HepG2 (cell line): Measurements from ENCODE around the gene IPO13. TPM values are rescaled to one million over a fixed set of nuclear protein-coding genes. Genes with fewer than 3 reads are reported as not detected.

Experiments
- CENPX ChIP-seq: sonication (generic); formaldehyde crosslinking; IDR thresholded peaks from 2 replicates; pipeline ENCODE4 v1.9.0; 2021; ENCODE audit warnings: mild to moderate bottlenecking, missing genetic modification reagents, moderate library complexity
- FOXA3 ChIP-seq: IDR thresholded peaks from 2 replicates; pipeline ENCODE4 v1.6.1; 2016; ENCODE audit warnings: missing genetic modification reagents, missing compliant biosample characterization
- HMGA1 ChIP-seq: sonication (generic); formaldehyde crosslinking; conservative IDR thresholded peaks from 2 replicates; pipeline ENCODE4 v1.4.0; 2020; ENCODE audit warnings: missing genetic modification reagents
- HOXA5 ChIP-seq: sonication (generic); formaldehyde crosslinking; IDR thresholded peaks from 2 replicates; pipeline ENCODE4 v1.4.0; 2020; ENCODE audit warnings: missing genetic modification reagents
- NCOA2 ChIP-seq: sonication (generic); formaldehyde crosslinking; IDR thresholded peaks from 2 replicates; pipeline ENCODE4 v1.8.0; 2022; ENCODE audit warnings: inconsistent platforms
- RCOR2 ChIP-seq: IDR thresholded peaks from 2 replicates; pipeline ENCODE4 v1.6.1; 2016; ENCODE audit warnings: missing biosample characterization, missing genetic modification reagents
- SMAD3 ChIP-seq: sonication (generic); formaldehyde crosslinking; IDR thresholded peaks from 2 replicates; pipeline ENCODE4 v1.4.0; 2020; ENCODE audit warnings: missing genetic modification reagents
- SP4 ChIP-seq: sonication (generic); formaldehyde crosslinking; IDR thresholded peaks from 2 replicates; pipeline ENCODE4 v1.8.1; 2023; ENCODE audit warnings: mild to moderate bottlenecking, missing genetic modification reagents
- ZBTB1 ChIP-seq: sonication (generic); formaldehyde crosslinking; IDR thresholded peaks from 2 replicates; pipeline ENCODE4 v1.4.0; 2020; ENCODE audit warnings: missing genetic modification reagents, borderline replicate concordance
- ZEB1 ChIP-seq: IDR thresholded peaks from 2 replicates; pipeline ENCODE4 v1.6.1; 2012; ENCODE audit warnings: mild to moderate bottlenecking, low read depth, inconsistent platforms; ENCODE audit not compliant: insufficient replicate concordance
- ZNF235 ChIP-seq: sonication (generic); formaldehyde crosslinking; IDR thresholded peaks from 2 replicates; pipeline ENCODE4 v1.8.1; 2023; ENCODE audit warnings: mild to moderate bottlenecking, missing genetic modification reagents, borderline replicate concordance
- ZNF326 ChIP-seq: sonication (generic); formaldehyde crosslinking; IDR thresholded peaks from 2 replicates; pipeline ENCODE4 v1.4.0; 2020; ENCODE audit warnings: missing genetic modification reagents, borderline replicate concordance
- ZNF776 ChIP-seq: sonication (generic); formaldehyde crosslinking; IDR thresholded peaks from 2 replicates; pipeline ENCODE4 v1.4.0; 2020; ENCODE audit warnings: mild to moderate bottlenecking, missing genetic modification reagents
- ZNF878 ChIP-seq: sonication (generic); formaldehyde crosslinking; IDR thresholded peaks from 2 replicates; pipeline ENCODE4 v1.8.1; 2023; ENCODE audit warnings: mild to moderate bottlenecking, missing genetic modification reagents, moderate library complexity
- polyA plus RNA-seq, 8 experiments: library from polyadenylated mRNA; depleted of rRNA in 3 of 8; stranded (reverse) in 7 of 8; unstranded in 1 of 8; fragments of >200 nt; fragmentation: Illumina TruSeq in 4 of 8; extraction: Trizol in 4 of 8; gene quantifications; 2 replicates each; pipeline versions ENCODE4 v1.2.1 to v1.2.3, GENCODE V29; 2011 to 2016; ENCODE audit warnings: low read depth in 4 of 8, missing spikeins in 1 of 8, mixed read lengths in 1 of 8; ENCODE audit not compliant: insufficient read depth in 1 of 8
- total RNA-seq, 5 experiments: library from RNA; depleted of rRNA; stranded (reverse); fragments of >200 nt; fragmentation: Illumina TruSeq; extraction: Trizol; gene quantifications; 2 replicates each; pipeline ENCODE4 v1.2.3, GENCODE V29; 2016; ENCODE audit warnings: low read depth in 1 of 5
- TF ChIP-seq, protein P1 (sequence below): sonication (generic); formaldehyde crosslinking; IDR thresholded peaks from 2 replicates; pipeline ENCODE4 v1.4.0; 2020; ENCODE audit warnings: mild to moderate bottlenecking, missing genetic modification reagents
- TF ChIP-seq, protein P2 (sequence below): sonication (generic); formaldehyde crosslinking; conservative IDR thresholded peaks from 2 replicates; pipeline ENCODE4 v1.4.0; 2020; ENCODE audit warnings: missing genetic modification reagents
- TF ChIP-seq, protein P3 (sequence below): sonication (generic); formaldehyde crosslinking; IDR thresholded peaks from 2 replicates; pipeline ENCODE4 v1.8.0; 2022; ENCODE audit warnings: mild to moderate bottlenecking, missing genetic modification reagents; ENCODE audit not compliant: insufficient replicate concordance
- TF ChIP-seq, protein P4 (sequence below), 2 experiments: sonication (generic) in 1 of 2; formaldehyde crosslinking in 1 of 2; IDR thresholded peaks; 2 replicates each; pipeline versions ENCODE4 v1.6.1 to v1.9.0; 2014 to 2022; ENCODE audit warnings: antibody characterized with exemption in 1 of 2, borderline replicate concordance in 1 of 2, inconsistent platforms in 1 of 2, low read depth in 1 of 2, missing genetic modification reagents in 1 of 2

IPO13 gene
- total and polyA plus RNA-seq, 2 of the 13 experiments (the other 11 are each of a cell fraction or from before 2014, with no cell fraction given): 12.9 to 15.6 TPM

DNA sequence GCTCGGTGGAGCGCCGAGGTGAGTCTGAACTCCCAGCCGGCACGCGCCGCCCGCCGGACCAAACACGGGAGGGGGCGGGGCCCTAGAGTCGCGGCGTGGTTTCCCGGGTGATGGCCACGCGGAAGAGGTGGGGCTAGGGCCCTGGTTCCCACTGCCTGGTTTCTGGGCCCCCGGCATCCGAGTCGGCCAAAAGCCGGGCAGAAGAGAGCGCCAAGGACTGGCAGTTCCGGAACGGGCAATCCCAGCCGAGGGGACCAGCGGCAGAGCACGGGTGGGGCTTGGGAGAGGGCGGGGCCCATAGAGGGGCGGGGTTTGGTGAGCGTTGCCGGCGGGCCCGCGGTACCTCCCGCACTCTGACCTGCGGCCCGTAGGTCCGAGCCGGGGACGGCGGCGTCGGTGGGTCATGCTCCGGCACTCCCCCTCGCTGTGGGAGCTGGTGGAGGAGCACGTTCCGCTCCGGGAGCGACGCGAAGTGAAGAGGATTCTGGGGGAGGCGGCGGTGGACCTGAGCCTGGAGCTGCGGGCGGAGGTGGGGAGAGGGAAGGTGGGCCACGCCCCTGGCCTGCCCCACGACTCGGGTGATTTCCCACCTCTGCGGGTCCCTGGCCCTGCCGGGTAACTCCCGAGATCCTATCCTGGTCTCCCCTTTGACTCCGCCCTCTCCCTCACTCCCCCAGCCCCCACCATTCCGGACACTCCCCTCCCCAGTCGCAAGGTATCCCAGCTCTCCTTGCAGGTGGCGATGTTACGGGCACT is 44.9 kb downstream of the IPO13 start, which contains the start of gene CCDC24 (continued):
- TF ChIP-seq, protein P1, sequence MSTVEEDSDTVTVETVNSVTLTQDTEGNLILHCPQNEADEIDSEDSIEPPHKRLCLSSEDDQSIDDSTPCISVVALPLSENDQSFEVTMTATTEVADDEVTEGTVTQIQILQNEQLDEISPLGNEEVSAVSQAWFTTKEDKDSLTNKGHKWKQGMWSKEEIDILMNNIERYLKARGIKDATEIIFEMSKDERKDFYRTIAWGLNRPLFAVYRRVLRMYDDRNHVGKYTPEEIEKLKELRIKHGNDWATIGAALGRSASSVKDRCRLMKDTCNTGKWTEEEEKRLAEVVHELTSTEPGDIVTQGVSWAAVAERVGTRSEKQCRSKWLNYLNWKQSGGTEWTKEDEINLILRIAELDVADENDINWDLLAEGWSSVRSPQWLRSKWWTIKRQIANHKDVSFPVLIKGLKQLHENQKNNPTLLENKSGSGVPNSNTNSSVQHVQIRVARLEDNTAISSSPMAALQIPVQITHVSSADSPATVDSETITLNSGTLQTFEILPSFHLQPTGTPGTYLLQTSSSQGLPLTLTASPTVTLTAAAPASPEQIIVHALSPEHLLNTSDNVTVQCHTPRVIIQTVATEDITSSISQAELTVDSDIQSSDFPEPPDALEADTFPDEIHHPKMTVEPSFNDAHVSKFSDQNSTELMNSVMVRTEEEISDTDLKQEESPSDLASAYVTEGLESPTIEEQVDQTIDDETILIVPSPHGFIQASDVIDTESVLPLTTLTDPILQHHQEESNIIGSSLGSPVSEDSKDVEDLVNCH (CRISPR knock-in tag): no peak
- TF ChIP-seq, protein P2, sequence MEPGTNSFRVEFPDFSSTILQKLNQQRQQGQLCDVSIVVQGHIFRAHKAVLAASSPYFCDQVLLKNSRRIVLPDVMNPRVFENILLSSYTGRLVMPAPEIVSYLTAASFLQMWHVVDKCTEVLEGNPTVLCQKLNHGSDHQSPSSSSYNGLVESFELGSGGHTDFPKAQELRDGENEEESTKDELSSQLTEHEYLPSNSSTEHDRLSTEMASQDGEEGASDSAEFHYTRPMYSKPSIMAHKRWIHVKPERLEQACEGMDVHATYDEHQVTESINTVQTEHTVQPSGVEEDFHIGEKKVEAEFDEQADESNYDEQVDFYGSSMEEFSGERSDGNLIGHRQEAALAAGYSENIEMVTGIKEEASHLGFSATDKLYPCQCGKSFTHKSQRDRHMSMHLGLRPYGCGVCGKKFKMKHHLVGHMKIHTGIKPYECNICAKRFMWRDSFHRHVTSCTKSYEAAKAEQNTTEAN (CRISPR knock-in tag): no peak; the same call in 1 of the 2 replicates
- no peak for TF ChIP-seq ZNF878 (CRISPR knock-in tag)
- no peak for TF ChIP-seq ZNF326
- no peak for TF ChIP-seq RCOR2
- TF ChIP-seq SP4 (CRISPR knock-in tag): peak; percentile 34; the same call in 1 of the 2 replicates
- peak; percentile 87; the same call in 1 of the 2 replicates for TF ChIP-seq ZNF235 (CRISPR knock-in tag)
- TF ChIP-seq ZBTB1: no peak
- no peak for TF ChIP-seq NCOA2 (CRISPR knock-in tag)
- no peak for TF ChIP-seq FOXA3 (CRISPR knock-in tag)
- no peak for TF ChIP-seq SMAD3 (CRISPR knock-in tag)
- TF ChIP-seq CENPX (CRISPR knock-in tag): no peak
- peak; percentile 55; the same call in 1 of the 2 replicates for TF ChIP-seq ZNF776 (CRISPR knock-in tag)
- TF ChIP-seq, protein P3, sequence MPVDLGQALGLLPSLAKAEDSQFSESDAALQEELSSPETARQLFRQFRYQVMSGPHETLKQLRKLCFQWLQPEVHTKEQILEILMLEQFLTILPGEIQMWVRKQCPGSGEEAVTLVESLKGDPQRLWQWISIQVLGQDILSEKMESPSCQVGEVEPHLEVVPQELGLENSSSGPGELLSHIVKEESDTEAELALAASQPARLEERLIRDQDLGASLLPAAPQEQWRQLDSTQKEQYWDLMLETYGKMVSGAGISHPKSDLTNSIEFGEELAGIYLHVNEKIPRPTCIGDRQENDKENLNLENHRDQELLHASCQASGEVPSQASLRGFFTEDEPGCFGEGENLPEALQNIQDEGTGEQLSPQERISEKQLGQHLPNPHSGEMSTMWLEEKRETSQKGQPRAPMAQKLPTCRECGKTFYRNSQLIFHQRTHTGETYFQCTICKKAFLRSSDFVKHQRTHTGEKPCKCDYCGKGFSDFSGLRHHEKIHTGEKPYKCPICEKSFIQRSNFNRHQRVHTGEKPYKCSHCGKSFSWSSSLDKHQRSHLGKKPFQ (CRISPR knock-in tag): no peak
- TF ChIP-seq, protein P4, sequence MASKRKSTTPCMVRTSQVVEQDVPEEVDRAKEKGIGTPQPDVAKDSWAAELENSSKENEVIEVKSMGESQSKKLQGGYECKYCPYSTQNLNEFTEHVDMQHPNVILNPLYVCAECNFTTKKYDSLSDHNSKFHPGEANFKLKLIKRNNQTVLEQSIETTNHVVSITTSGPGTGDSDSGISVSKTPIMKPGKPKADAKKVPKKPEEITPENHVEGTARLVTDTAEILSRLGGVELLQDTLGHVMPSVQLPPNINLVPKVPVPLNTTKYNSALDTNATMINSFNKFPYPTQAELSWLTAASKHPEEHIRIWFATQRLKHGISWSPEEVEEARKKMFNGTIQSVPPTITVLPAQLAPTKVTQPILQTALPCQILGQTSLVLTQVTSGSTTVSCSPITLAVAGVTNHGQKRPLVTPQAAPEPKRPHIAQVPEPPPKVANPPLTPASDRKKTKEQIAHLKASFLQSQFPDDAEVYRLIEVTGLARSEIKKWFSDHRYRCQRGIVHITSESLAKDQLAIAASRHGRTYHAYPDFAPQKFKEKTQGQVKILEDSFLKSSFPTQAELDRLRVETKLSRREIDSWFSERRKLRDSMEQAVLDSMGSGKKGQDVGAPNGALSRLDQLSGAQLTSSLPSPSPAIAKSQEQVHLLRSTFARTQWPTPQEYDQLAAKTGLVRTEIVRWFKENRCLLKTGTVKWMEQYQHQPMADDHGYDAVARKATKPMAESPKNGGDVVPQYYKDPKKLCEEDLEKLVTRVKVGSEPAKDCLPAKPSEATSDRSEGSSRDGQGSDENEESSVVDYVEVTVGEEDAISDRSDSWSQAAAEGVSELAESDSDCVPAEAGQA (IDR thresholded peaks at IDR 0.05; ENCODE audit: low read depth): 0 out of 2 replicates have a peak, but pooled peaks have one; percentile 17
- TF ChIP-seq, protein P4 (CRISPR knock-in tag; IDR thresholded peaks at IDR 0.05; ENCODE audit: borderline replicate concordance): no peak
- no peak for TF ChIP-seq ZEB1
- TF ChIP-seq HOXA5 (CRISPR knock-in tag): no peak
- no peak for TF ChIP-seq HMGA1 (CRISPR knock-in tag)
